Chondrocyte (in vitro differentiated cells): ENCODE measurements around the gene TIMMDC1. TPM values are rescaled to one million over a fixed set of nuclear protein-coding genes. Genes with fewer than 3 reads are reported as not detected.

Experiments used
- DNase-seq: peaks from one replicate; pipeline ENCODE4 v3.0.0; 2021; ENCODE audit warnings: mixed read lengths, low spot score
- H3K27ac Mint-ChIP-seq: one replicate; pipeline ENCODE4 v1.8.0; 2021; ENCODE audit warnings: mild to moderate bottlenecking, moderate library complexity, mixed read lengths; ENCODE audit not compliant: unreplicated experiment
- H3K27me3 Mint-ChIP-seq: 2 replicates; pipeline ENCODE4 v1.8.0; 2021; ENCODE audit warnings: low read depth, mixed read lengths
- H3K36me3 Mint-ChIP-seq: 2 replicates; pipeline ENCODE4 v1.8.0; 2021; ENCODE audit warnings: low read depth, mixed read lengths
- H3K4me1 Mint-ChIP-seq: 2 replicates; pipeline ENCODE4 v1.8.0; 2021; ENCODE audit warnings: low read depth, mild to moderate bottlenecking, mixed read lengths
- H3K4me3 Mint-ChIP-seq: one replicate; pipeline ENCODE4 v1.8.0; 2021; ENCODE audit warnings: mild to moderate bottlenecking, moderate library complexity, mixed read lengths; ENCODE audit not compliant: unreplicated experiment
- H3K9me3 Mint-ChIP-seq: 2 replicates; pipeline ENCODE4 v1.8.0; 2021; ENCODE audit warnings: low read depth, mixed read lengths
- CTCF ChIP-seq: fragments of 200-600 bp; sonication (generic); IDR thresholded peaks from 2 replicates; pipeline ENCODE4 v1.5.0; 2021; ENCODE audit warnings: antibody characterized with exemption, mild to moderate bottlenecking, moderate library complexity
- total RNA-seq: library from RNA; stranded (reverse); gene quantifications from 3 replicates; pipeline ENCODE4 v1.2.1, GENCODE V29; 2021

TIMMDC1 gene
- total RNA-seq, 1 donor from 2014 or later, result 94.8 TPM

DNA sequence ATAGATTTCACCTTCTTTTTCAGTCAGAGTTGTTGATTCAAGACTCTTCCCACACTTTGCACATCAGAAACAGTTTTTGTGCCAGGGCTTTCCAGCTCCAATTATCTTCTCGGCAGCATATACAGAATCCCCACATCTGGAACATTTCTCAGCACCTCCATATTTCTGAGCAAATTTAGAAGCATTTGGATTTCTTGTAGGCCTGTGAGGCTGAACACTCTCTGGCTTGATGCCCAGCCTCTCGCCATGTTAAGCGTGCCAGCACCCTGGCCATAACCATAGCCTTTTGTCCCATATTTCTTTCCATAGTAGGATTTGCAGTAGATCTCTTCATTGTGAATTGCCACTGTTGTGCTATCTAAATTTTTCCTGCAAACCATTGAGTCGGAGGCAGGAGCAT lies 32.8 kb downstream of the TIMMDC1 start:
- DNase-seq, result no peak
- no peak overlapping the region for H3K4me3 Mint-ChIP-seq
- H3K9me3 Mint-ChIP-seq, result no peaks in the 10 kb centered on the region
- H3K36me3 Mint-ChIP-seq, result no peaks in the 10 kb centered on the region
- H3K27ac Mint-ChIP-seq, result no peak overlapping the region
- peaks cover 8% of the 10 kb centered on the region for H3K4me1 Mint-ChIP-seq
- no peak for TF ChIP-seq CTCF
- no peaks in the 10 kb centered on the region for H3K27me3 Mint-ChIP-seq

DNA sequence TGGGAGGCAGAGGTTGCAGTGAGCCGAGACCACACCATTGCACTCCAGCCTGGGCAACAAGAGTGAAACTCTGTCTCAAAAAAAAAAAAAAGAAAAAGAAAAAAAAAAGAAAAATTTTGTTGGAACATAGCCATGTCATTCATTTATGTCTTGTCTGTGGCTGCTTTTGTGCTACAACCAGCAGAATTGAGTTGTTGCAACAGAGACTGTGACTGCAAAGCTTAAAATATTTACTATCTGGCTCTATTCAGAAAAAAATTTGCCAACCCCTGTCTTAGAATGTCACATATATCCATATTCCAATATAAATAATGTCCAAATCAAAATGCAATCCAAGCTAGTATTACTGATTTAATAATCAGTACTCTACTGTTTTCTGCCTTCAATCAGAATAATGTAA lies 35.9 kb downstream of the TIMMDC1 start:
- Mint-ChIP-seq H3K36me3 (no peaks in the 10 kb centered on the region), H3K9me3 (no peaks in the 10 kb centered on the region), H3K27ac (no peak overlapping the region), H3K4me1 (peaks cover 8% of the 10 kb centered on the region), H3K27me3 (no peaks in the 10 kb centered on the region), H3K4me3 (no peak overlapping the region)
- no peak for TF ChIP-seq CTCF
- no peak for DNase-seq

GRCh38 chr3:119536757-119537156 lies 38.4 kb downstream of the TIMMDC1 start:
- no peak for DNase-seq
- Mint-ChIP-seq H3K27ac (no peak overlapping the region), H3K9me3 (no peaks in the 10 kb centered on the region), H3K27me3 (no peaks in the 10 kb centered on the region), H3K4me1 (no peaks in the 10 kb centered on the region), H3K36me3 (no peaks in the 10 kb centered on the region), H3K4me3 (no peak overlapping the region)
- TF ChIP-seq CTCF, result no peak

GRCh38 chr3:119538772-119539171 lies 40.4 kb downstream of the TIMMDC1 start:
- H3K36me3 Mint-ChIP-seq, result no peaks in the 10 kb centered on the region
- no peak for TF ChIP-seq CTCF

DNA sequence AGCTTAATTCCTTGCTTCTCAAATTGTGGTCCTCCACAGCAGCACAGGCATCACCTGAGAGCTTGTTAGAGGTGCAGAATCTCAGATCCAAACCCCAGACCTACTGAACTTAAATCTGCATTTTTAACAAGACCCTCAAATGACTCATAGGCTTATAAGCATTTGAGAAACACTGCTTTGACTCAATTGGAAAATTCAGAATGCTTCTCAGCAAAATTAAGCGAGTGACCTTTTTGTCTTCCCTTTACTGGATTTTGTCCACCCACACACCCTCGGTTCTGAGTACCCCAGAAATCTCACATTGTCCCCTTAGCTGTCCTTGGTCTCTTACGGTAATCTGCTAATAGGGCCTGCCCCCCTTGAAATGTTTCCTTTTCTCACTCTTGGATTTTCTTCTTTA lies 43.2 kb downstream of the TIMMDC1 start:
- H3K27me3 Mint-ChIP-seq, result no peaks in the 10 kb centered on the region
- DNase-seq, result no peak

More at GRCh38 chr3:119538772-119539171, 40.4 kb downstream of the TIMMDC1 start:
- DNase-seq, result no peak
- peaks cover 4% of the 10 kb centered on the region for H3K9me3 Mint-ChIP-seq
- peaks cover 3% of the 10 kb centered on the region for H3K4me1 Mint-ChIP-seq
- no peak overlapping the region for H3K27ac Mint-ChIP-seq
- H3K4me3 Mint-ChIP-seq, result no peak overlapping the region
- H3K27me3 Mint-ChIP-seq, result no peaks in the 10 kb centered on the region

More for the DNA sequence above, 43.2 kb downstream of the TIMMDC1 start:
- Mint-ChIP-seq H3K4me3 (no peak overlapping the region), H3K4me1 (peaks cover 3% of the 10 kb centered on the region), H3K36me3 (no peaks in the 10 kb centered on the region), H3K9me3 (peaks cover 4% of the 10 kb centered on the region), H3K27ac (no peak overlapping the region)
- TF ChIP-seq CTCF, result no peak
